GM23338 (cell line): Measurements from ENCODE around the gene PGAM5. TPM values are rescaled to one million over a fixed set of nuclear protein-coding genes. Genes with fewer than 3 reads are reported as not detected.

Experiments
- ATAC-seq: fragments of 200-7000 bp; cut with Tn5 transposase; 3 replicates; pipeline ENCODE4 v1.9.1; 2020
- DNase-seq: peaks from one replicate; pipeline ENCODE4 v3.0.0-alpha.2; 2015; ENCODE audit warnings: low spot score
- H2AFZ ChIP-seq: fragments of 200-600 bp; sonication (generic); 2 replicates; pipeline ENCODE4 v1.8.0; 2016; ENCODE audit warnings: antibody characterized with exemption, mild to moderate bottlenecking, moderate library complexity
- H3F3A ChIP-seq: fragments of 200-600 bp; sonication (generic); replicated peaks from 2 replicates; pipeline ENCODE4 v1.8.0; 2017; ENCODE audit warnings: antibody characterized with exemption, mixed run types, low read depth
- H3K27ac ChIP-seq: fragments of 200-600 bp; sonication (generic); 2 replicates; pipeline ENCODE4 v1.6.1; 2016; ENCODE audit warnings: low read depth
- H3K27me3 ChIP-seq: fragments of 200-600 bp; sonication (generic); 2 replicates; pipeline ENCODE4 v1.8.0; 2016; ENCODE audit warnings: mild to moderate bottlenecking, mixed run types, moderate library complexity; ENCODE audit not compliant: insufficient read depth
- H3K36me3 ChIP-seq: fragments of 200-600 bp; sonication (generic); 2 replicates; pipeline ENCODE4 v1.8.0; 2016; ENCODE audit warnings: mild to moderate bottlenecking; ENCODE audit not compliant: insufficient read depth
- H3K4me1 ChIP-seq: fragments of 200-600 bp; sonication (generic); 2 replicates; pipeline ENCODE4 v1.8.0; 2016; ENCODE audit warnings: mild to moderate bottlenecking, moderate library complexity; ENCODE audit not compliant: insufficient read depth
- H3K4me2 ChIP-seq: fragments of 200-600 bp; sonication (generic); 2 replicates; pipeline ENCODE4 v1.7.1; 2017; ENCODE audit warnings: mixed run types
- H3K4me3 ChIP-seq: fragments of 200-600 bp; sonication (generic); 2 replicates; pipeline ENCODE4 v1.6.1; 2016; ENCODE audit warnings: mixed run types
- H3K79me2 ChIP-seq: fragments of 200-600 bp; sonication (generic); replicated peaks from 2 replicates; pipeline ENCODE4 v1.8.0; 2017; ENCODE audit warnings: mild to moderate bottlenecking; ENCODE audit not compliant: insufficient read depth
- H3K9me2 ChIP-seq: fragments of 200-600 bp; sonication (generic); 2 replicates; pipeline ENCODE4 v1.8.0; 2017; ENCODE audit not compliant: insufficient read depth
- H4K20me1 ChIP-seq: fragments of 200-600 bp; sonication (generic); replicated peaks from 2 replicates; pipeline ENCODE4 v1.8.0; 2017; ENCODE audit warnings: mild to moderate bottlenecking; ENCODE audit not compliant: insufficient read depth
- H3K27ac Mint-ChIP-seq: 2 replicates; pipeline ENCODE4 v1.8.0; 2020; ENCODE audit warnings: inconsistent platforms, mild to moderate bottlenecking, moderate library complexity, mixed read lengths
- H3K27me3 Mint-ChIP-seq: 3 replicates; pipeline ENCODE4 v1.8.0; 2022; ENCODE audit warnings: low read depth, mild to moderate bottlenecking, moderate library complexity, mixed read lengths, inconsistent platforms; ENCODE audit not compliant: insufficient read depth, poor library complexity
- H3K36me3 Mint-ChIP-seq: 3 replicates; pipeline ENCODE4 v1.8.0; 2021; ENCODE audit warnings: low read depth, mild to moderate bottlenecking, inconsistent platforms, moderate library complexity, mixed read lengths
- H3K4me1 Mint-ChIP-seq: 3 replicates; pipeline ENCODE4 v1.8.0; 2020; ENCODE audit warnings: mild to moderate bottlenecking, inconsistent platforms, mixed read lengths
- H3K4me3 Mint-ChIP-seq: 3 replicates; pipeline ENCODE4 v1.8.0; 2021; ENCODE audit warnings: moderate library complexity, mild to moderate bottlenecking, inconsistent platforms, mixed read lengths
- H3K9me3 Mint-ChIP-seq: 3 replicates; pipeline ENCODE4 v1.8.0; 2020; ENCODE audit warnings: moderate library complexity, mild to moderate bottlenecking, inconsistent platforms, mixed read lengths
- CREB1 ChIP-seq: fragments of 250-450 bp; sonication (Bioruptor Pico); IDR thresholded peaks from 2 replicates; pipeline ENCODE4 v1.5.0; 2020; ENCODE audit warnings: low read depth, mild to moderate bottlenecking, moderate library complexity
- EZH2 ChIP-seq: fragments of 200-600 bp; sonication (generic); IDR thresholded peaks from one replicate; pipeline ENCODE4 v1.8.0; 2017; ENCODE audit warnings: antibody characterized with exemption, mild to moderate bottlenecking, low read depth; ENCODE audit not compliant: unreplicated experiment
- EZH2phosphoT487 ChIP-seq: fragments of 200-600 bp; sonication (generic); IDR thresholded peaks from one replicate; pipeline ENCODE4 v1.8.1; 2018; ENCODE audit warnings: antibody characterized with exemption; ENCODE audit not compliant: unreplicated experiment
- JUNB ChIP-seq: IDR thresholded peaks from one replicate; pipeline ENCODE4 v1.6.1; 2016; ENCODE audit warnings: antibody characterized with exemption; ENCODE audit not compliant: unreplicated experiment
- NANOG ChIP-seq: IDR thresholded peaks from 2 replicates; pipeline ENCODE4 v1.6.1; 2016; ENCODE audit warnings: antibody characterized with exemption, borderline replicate concordance
- POLR2AphosphoS5 ChIP-seq: IDR thresholded peaks from 2 replicates; pipeline ENCODE4 v1.6.1; 2016; ENCODE audit warnings: antibody characterized with exemption, low read depth
- STAT1 ChIP-seq: IDR thresholded peaks from one replicate; pipeline ENCODE4 v1.6.1; 2016; ENCODE audit warnings: antibody characterized with exemption; ENCODE audit not compliant: unreplicated experiment
- ZNF114 ChIP-seq: fragments of 250-450 bp; sonication (Bioruptor Pico); IDR thresholded peaks from 2 replicates; pipeline ENCODE4 v1.5.0; 2020; ENCODE audit warnings: mild to moderate bottlenecking, moderate library complexity
- ZNF331 ChIP-seq: fragments of 250-450 bp; sonication (Bioruptor Pico); IDR thresholded peaks from 2 replicates; pipeline ENCODE4 v1.5.0; 2020; ENCODE audit warnings: low read depth, mild to moderate bottlenecking, moderate library complexity
- polyA plus RNA-seq: library from polyadenylated mRNA; unstranded; fragments of >200 nt; fragmentation: Nextera tagmentation; extraction: Ambion mirVana; gene quantifications from 2 replicates; pipeline ENCODE4 v1.2.1, GENCODE V29; 2016
- total RNA-seq: library from RNA; depleted of rRNA; stranded (reverse); fragments of >200 nt; shearing (Covaris generic); gene quantifications from 2 replicates; pipeline ENCODE4 v1.2.3, GENCODE V29; 2014
- TF ChIP-seq, protein P1 (sequence below): IDR thresholded peaks from 2 replicates; pipeline ENCODE4 v1.6.1; 2016; ENCODE audit warnings: antibody characterized with exemption
- TF ChIP-seq, protein P2 (sequence below): IDR thresholded peaks from one replicate; pipeline ENCODE4 v1.6.1; 2018; ENCODE audit warnings: antibody characterized with exemption; ENCODE audit not compliant: unreplicated experiment
- TF ChIP-seq, protein P3 (sequence below), 2 experiments: fragments of 200-600 bp in 1 of 2; sonication (generic) in 1 of 2; conservative IDR thresholded peaks; 2 replicates each; pipeline versions ENCODE4 v1.5.1 to v1.6.1; 2016 to 2017; ENCODE audit warnings: antibody characterized with exemption in 2 of 2, low read depth in 2 of 2, mild to moderate bottlenecking in 2 of 2, moderate library complexity in 1 of 2
- TF ChIP-seq, protein P4 (sequence below): fragments of 250-450 bp; sonication (Bioruptor Pico); IDR thresholded peaks from 2 replicates; pipeline ENCODE4 v1.5.0; 2020; ENCODE audit warnings: mild to moderate bottlenecking, moderate library complexity

Gene PGAM5
- total and polyA plus RNA-seq, 2 experiments from 2014 or later, result 31.1 to 108 TPM

DNA sequence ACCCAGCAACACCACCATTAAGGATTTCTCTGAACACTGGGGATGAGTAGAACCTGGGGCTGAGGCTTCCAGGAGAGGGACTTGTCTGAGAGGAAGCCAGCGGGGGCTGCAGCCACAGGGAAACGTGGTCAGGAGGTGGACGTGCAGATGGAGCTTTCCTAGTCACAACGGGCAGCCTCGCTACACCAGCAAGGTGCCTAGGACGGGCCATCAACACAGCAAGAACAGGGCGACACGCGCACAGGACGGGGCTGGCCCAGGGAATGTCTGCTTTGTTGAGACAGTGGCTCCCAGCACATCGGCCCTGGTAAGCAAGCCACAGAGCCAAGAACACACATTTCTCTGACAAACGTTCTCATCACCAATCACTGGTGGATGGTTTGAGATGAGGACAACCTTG, 25.7 kb downstream of the PGAM5 start:
- no peak for ATAC-seq
- Histone ChIP-seq H3K4me2 (no peak overlapping the region), H3F3A (no peaks in the 10 kb centered on the region), H3K27ac (no peak overlapping the region), H3K9me2 (no peaks in the 10 kb centered on the region), H3K4me3 (no peak overlapping the region), H3K4me1 (no peaks in the 10 kb centered on the region), H3K27me3 (no peaks in the 10 kb centered on the region), H2AFZ (no peak overlapping the region), H4K20me1 (peaks cover 5% of the 10 kb centered on the region), H3K36me3 (peaks cover 30% of the 10 kb centered on the region), H3K79me2 (no peaks in the 10 kb centered on the region)
- no peak overlapping the region for H3K4me3 Mint-ChIP-seq
- H3K27me3 Mint-ChIP-seq, result peaks cover 13% of the 10 kb centered on the region
- H3K27ac Mint-ChIP-seq, result no peak overlapping the region
- no peak for DNase-seq
- no peaks in the 10 kb centered on the region; the same call in 2 of the 3 replicates for H3K9me3 Mint-ChIP-seq
- TF ChIP-seq EZH2 (no peak), ZNF331 (no peak), ZNF114 (CRISPR knock-in tag) (no peak), NANOG (no peak), JUNB (no peak), CREB1 (no peak), EZH2phosphoT487 (no peak), STAT1 (no peak), POLR2AphosphoS5 (no peak)
- TF ChIP-seq, protein P1, sequence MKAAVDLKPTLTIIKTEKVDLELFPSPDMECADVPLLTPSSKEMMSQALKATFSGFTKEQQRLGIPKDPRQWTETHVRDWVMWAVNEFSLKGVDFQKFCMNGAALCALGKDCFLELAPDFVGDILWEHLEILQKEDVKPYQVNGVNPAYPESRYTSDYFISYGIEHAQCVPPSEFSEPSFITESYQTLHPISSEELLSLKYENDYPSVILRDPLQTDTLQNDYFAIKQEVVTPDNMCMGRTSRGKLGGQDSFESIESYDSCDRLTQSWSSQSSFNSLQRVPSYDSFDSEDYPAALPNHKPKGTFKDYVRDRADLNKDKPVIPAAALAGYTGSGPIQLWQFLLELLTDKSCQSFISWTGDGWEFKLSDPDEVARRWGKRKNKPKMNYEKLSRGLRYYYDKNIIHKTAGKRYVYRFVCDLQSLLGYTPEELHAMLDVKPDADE, result no peak
- TF ChIP-seq, protein P2, sequence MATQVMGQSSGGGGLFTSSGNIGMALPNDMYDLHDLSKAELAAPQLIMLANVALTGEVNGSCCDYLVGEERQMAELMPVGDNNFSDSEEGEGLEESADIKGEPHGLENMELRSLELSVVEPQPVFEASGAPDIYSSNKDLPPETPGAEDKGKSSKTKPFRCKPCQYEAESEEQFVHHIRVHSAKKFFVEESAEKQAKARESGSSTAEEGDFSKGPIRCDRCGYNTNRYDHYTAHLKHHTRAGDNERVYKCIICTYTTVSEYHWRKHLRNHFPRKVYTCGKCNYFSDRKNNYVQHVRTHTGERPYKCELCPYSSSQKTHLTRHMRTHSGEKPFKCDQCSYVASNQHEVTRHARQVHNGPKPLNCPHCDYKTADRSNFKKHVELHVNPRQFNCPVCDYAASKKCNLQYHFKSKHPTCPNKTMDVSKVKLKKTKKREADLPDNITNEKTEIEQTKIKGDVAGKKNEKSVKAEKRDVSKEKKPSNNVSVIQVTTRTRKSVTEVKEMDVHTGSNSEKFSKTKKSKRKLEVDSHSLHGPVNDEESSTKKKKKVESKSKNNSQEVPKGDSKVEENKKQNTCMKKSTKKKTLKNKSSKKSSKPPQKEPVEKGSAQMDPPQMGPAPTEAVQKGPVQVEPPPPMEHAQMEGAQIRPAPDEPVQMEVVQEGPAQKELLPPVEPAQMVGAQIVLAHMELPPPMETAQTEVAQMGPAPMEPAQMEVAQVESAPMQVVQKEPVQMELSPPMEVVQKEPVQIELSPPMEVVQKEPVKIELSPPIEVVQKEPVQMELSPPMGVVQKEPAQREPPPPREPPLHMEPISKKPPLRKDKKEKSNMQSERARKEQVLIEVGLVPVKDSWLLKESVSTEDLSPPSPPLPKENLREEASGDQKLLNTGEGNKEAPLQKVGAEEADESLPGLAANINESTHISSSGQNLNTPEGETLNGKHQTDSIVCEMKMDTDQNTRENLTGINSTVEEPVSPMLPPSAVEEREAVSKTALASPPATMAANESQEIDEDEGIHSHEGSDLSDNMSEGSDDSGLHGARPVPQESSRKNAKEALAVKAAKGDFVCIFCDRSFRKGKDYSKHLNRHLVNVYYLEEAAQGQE, result no peak
- TF ChIP-seq, protein P3, sequence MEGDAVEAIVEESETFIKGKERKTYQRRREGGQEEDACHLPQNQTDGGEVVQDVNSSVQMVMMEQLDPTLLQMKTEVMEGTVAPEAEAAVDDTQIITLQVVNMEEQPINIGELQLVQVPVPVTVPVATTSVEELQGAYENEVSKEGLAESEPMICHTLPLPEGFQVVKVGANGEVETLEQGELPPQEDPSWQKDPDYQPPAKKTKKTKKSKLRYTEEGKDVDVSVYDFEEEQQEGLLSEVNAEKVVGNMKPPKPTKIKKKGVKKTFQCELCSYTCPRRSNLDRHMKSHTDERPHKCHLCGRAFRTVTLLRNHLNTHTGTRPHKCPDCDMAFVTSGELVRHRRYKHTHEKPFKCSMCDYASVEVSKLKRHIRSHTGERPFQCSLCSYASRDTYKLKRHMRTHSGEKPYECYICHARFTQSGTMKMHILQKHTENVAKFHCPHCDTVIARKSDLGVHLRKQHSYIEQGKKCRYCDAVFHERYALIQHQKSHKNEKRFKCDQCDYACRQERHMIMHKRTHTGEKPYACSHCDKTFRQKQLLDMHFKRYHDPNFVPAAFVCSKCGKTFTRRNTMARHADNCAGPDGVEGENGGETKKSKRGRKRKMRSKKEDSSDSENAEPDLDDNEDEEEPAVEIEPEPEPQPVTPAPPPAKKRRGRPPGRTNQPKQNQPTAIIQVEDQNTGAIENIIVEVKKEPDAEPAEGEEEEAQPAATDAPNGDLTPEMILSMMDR (conservative IDR thresholded peaks at IDR 0.05; ENCODE audit: low read depth in 2 of 2), result no peak
- TF ChIP-seq, protein P4, sequence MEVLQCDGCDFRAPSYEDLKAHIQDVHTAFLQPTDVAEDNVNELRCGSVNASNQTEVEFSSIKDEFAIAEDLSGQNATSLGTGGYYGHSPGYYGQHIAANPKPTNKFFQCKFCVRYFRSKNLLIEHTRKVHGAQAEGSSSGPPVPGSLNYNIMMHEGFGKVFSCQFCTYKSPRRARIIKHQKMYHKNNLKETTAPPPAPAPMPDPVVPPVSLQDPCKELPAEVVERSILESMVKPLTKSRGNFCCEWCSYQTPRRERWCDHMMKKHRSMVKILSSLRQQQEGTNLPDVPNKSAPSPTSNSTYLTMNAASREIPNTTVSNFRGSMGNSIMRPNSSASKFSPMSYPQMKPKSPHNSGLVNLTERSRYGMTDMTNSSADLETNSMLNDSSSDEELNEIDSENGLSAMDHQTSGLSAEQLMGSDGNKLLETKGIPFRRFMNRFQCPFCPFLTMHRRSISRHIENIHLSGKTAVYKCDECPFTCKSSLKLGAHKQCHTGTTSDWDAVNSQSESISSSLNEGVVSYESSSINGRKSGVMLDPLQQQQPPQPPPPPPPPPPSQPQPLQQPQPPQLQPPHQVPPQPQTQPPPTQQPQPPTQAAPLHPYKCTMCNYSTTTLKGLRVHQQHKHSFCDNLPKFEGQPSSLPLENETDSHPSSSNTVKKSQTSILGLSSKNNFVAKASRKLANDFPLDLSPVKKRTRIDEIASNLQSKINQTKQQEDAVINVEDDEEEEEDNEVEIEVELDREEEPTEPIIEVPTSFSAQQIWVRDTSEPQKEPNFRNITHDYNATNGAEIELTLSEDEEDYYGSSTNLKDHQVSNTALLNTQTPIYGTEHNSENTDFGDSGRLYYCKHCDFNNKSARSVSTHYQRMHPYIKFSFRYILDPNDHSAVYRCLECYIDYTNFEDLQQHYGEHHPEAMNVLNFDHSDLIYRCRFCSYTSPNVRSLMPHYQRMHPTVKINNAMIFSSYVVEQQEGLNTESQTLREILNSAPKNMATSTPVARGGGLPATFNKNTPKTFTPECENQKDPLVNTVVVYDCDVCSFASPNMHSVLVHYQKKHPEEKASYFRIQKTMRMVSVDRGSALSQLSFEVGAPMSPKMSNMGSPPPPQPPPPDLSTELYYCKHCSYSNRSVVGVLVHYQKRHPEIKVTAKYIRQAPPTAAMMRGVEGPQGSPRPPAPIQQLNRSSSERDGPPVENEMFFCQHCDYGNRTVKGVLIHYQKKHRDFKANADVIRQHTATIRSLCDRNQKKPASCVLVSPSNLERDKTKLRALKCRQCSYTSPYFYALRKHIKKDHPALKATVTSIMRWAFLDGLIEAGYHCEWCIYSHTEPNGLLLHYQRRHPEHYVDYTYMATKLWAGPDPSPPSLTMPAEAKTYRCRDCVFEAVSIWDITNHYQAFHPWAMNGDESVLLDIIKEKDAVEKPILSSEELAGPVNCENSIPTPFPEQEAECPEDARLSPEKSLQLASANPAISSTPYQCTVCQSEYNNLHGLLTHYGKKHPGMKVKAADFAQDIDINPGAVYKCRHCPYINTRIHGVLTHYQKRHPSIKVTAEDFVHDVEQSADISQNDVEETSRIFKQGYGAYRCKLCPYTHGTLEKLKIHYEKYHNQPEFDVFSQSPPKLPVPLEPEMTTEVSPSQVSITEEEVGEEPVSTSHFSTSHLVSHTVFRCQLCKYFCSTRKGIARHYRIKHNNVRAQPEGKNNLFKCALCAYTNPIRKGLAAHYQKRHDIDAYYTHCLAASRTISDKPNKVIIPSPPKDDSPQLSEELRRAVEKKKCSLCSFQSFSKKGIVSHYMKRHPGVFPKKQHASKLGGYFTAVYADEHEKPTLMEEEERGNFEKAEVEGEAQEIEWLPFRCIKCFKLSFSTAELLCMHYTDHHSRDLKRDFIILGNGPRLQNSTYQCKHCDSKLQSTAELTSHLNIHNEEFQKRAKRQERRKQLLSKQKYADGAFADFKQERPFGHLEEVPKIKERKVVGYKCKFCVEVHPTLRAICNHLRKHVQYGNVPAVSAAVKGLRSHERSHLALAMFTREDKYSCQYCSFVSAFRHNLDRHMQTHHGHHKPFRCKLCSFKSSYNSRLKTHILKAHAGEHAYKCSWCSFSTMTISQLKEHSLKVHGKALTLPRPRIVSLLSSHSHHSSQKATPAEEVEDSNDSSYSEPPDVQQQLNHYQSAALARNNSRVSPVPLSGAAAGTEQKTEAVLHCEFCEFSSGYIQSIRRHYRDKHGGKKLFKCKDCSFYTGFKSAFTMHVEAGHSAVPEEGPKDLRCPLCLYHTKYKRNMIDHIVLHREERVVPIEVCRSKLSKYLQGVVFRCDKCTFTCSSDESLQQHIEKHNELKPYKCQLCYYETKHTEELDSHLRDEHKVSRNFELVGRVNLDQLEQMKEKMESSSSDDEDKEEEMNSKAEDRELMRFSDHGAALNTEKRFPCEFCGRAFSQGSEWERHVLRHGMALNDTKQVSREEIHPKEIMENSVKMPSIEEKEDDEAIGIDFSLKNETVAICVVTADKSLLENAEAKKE (CRISPR knock-in tag), result no peak
- H3K36me3 Mint-ChIP-seq, result peaks cover 93% of the 10 kb centered on the region
- H3K4me1 Mint-ChIP-seq, result no peaks in the 10 kb centered on the region; the same call in 2 of the 3 replicates
